GM18867 (cell line): ENCODE measurements around the gene CHRNA3.

Experiments used
- ATAC-seq: cut with Tn5 transposase; IDR thresholded peaks from one replicate; pipeline ENCODE4 v1.9.1; 2021; ENCODE audit warnings: mild to moderate bottlenecking, moderate library complexity; ENCODE audit not compliant: unreplicated experiment

CHRNA3 gene

DNA sequence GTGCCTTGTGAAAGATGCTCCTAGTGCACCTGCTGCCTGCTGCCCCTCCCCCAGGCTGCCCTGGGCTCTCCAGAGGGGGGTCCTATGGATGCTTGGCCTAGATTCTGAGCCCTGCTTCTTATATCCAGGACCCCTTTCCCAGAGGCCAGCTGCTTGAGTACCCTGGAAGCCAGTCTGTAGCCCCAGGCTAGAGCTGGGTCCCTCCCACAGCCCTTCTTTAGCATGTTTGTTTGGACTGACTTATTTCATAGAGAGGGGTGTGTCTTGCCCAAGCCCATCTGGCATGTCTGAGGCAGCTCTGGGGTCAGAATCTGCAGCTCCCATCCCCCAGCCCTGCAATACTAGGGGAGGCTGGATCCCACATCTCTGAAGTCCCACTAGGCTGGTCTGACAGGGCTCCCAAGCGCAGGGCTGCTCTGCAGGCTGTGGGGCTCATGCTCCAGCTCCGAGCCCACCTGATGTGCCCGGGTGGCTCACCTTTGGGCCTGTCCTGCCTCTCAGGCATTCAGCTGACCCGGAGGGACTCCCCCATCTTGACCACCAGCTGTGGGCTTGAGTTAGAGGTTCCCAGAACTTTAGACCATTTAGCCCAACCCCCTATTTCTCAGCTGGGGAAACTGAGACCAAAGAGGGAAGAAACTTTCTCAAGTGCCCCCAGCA, 17.1 kb upstream of the CHRNA3 start:
- ATAC-seq = no peak

DNA sequence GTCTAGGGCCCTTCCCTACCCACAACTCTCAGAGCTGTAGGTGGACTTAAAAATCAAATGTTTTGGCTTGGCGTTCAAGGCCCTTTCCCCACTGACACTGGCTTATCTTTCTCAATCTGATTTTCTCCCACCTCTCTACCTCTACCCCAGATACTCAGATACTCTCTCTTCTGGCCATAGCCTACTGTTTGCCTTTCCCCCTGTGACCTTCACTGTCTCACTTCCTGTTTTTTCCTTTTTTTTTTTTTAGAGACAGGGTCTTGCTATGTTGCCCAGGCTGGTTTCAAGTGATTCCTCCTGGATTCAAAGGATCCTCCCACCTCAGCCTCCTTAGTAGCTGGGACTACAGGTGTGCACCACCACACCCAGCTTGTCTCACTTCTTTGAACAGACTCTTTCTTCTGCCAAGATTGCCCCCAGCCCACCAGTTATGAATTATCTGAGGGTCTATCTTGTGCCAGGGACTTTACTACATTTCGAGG, 15.6 kb upstream of the CHRNA3 start:
- no peak for ATAC-seq

DNA sequence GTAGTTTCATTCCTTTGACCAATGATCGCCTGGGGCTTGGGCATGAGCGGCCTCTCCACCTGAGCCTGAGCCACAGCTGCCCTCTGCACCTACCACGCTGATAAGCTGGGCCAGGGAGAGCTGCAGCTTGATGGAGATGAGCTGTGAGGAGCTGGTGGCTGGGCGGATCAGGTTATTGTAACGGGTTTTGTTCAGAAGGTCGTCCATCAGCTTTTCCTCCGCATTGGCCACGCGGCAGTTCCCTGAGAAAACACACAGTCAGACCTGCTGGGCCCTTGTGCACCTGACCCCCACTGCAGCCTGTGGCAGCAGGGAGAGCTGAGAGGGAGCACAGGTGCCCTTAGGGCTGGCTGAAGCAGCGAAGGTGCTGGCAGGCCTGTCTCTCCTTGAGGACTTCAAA, 14.6 kb upstream of the CHRNA3 start:
- no peak for ATAC-seq

- no peak for ATAC-seq
Measured at GRCh38 chr15:78634210-78635145, 13.7 kb upstream of the CHRNA3 start.

- ATAC-seq = no peak
Measured at GRCh38 chr15:78633348-78633747, 12.6 kb upstream of the CHRNA3 start.

DNA sequence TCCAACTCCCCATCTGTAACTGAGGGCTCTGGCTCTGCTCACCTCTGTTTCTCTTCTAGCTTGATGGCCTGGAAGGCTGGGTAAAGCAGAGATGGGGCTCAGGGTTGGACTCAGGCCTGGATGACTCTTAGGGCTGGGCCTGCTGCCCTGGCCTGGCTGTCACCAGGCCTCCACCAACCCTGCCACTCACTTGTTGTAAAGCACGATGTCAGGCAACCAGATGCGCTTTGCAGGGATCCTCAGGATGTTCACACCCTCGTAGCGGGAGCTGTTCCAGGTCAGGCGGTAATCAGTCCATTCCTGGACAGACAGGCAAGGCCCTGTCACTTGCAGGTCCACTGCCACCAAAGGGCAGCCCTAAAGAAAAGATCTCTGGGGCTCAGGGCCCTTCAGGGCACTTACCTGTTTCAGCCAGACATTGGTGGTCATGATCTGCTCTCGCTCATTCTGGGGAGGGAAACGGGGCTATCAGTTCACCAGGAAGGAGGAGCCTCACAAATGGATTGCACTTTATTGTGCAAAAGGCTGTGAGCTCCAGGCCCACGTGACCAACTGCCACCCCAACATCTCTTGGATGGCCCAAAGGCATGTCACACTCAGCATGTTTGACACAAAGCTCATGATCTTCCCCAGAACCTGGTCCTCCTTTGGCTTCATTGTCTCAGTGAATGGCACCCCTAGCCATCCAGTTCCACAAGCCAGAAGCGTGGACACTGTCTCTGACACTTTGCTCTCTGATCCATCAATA, 10.3 kb upstream of the CHRNA3 start:
- ATAC-seq = no peak

GRCh38 chr15:78629716-78630065, 8.9 kb upstream of the CHRNA3 start:
- no peak for ATAC-seq

DNA sequence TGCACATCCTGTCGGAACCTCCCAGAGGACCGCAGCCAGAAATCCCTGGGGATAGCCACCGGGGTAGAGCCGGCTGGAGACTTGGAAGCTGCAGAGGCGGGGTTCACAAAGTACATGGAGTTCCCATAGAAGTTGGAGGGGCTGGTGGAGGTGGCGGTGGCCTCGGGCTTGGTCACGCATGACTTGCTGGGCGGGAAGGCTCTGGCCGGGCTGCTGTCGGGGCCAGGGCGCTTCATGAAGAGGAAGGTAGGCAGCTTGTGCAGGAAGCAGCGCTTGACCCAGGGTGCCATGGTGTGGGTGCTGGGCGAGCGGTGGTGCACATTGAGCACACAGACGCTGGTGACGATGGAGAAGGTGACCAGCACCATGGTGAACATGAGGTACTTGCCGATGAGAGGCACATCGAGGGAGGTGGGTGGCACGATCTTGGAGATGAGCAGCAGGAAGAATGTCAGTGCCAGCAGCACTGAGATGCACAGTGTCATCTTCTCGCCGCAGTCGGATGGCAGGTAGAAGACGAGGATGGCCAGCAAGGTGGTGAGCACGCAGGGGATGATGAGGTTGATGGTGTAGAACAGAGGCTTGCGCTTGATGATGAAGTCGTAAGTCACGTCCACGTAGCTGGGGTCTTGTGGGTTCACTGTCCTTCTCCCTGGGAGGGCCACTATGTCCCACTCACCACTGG, 8.4 kb upstream of the CHRNA3 start:
- no peak for ATAC-seq

- no peak for ATAC-seq
Measured at GRCh38 chr15:78628227-78628626, 7.4 kb upstream of the CHRNA3 start.

- ATAC-seq = no peak
Measured at GRCh38 chr15:78627348-78627747, 6.6 kb upstream of the CHRNA3 start.

DNA sequence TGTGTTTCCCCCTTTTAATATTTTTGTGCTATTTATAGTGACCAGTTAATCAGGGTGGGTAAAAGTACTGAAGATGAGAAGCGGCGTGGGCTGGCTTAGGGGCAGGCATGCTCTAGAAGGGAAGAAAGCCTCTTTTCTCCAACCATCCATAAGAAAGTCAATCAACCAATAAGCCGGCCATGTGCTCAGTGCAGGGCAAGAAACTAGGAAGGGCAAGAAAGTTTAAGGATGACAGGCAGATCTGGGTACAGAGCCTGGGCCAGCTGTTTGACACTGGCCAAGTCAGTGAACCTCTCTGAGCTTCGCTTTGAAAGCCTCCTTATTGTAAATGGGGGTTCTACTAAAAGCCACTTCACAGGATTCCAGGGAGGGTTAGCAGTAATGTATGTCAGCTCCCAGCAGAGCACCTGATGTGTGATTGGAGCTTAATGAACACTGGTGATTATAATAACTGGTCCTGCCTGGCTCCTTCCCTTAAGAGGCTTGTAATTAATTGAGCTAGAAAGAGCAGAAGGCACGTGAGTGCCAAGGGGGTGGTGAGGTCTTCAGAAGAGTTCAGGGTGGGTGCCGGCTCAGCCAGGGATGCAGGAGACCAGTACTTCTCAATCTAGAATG, 5.7 kb upstream of the CHRNA3 start:
- ATAC-seq = no peak

- no peak for ATAC-seq
Measured at GRCh38 chr15:78625606-78626280, 4.9 kb upstream of the CHRNA3 start.

DNA sequence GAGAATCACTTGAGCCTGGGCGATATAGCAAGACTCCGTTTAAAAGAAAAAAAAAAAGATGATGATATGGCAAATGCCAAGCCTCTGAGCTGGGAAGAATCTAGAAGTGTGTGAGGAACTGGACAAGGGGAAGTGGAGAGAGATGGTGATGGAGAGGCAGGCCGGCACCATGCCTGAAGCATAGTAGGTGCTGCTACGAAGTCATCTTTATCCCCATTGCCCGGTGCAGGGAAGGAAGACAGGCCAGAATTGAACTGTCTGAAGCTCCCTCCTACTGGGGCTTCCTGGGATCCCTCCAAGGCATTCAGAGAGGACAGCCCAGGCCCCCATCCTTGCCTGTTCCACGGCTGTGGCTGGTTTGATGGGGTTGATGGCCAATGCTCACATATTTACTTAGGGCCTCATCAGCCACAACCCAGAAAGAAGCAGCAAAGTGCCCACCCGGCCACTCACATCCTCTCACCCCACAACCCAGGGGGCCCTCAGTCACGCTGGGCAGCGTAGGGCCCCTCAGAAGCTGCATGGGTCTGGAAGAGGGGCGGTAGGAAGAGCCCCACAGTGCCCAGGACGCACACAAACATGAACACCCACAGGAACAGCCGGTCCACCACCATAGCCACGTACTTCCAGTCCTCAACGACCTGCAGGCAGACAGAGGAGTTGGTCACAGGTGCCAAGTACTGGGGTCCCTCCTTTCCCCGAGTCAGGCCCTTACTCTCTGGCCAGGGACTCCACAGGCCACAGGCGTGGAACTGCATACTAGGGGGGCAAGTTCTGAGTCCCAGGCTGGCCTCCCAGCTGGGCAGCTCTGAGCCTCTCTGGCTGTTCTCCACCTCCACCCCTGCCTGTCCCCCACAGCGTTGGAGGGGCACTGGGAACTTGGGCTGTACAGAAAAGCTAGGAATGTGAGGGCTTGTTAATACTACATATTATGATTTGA, 4.1 kb upstream of the CHRNA3 start:
- no peak for ATAC-seq

DNA sequence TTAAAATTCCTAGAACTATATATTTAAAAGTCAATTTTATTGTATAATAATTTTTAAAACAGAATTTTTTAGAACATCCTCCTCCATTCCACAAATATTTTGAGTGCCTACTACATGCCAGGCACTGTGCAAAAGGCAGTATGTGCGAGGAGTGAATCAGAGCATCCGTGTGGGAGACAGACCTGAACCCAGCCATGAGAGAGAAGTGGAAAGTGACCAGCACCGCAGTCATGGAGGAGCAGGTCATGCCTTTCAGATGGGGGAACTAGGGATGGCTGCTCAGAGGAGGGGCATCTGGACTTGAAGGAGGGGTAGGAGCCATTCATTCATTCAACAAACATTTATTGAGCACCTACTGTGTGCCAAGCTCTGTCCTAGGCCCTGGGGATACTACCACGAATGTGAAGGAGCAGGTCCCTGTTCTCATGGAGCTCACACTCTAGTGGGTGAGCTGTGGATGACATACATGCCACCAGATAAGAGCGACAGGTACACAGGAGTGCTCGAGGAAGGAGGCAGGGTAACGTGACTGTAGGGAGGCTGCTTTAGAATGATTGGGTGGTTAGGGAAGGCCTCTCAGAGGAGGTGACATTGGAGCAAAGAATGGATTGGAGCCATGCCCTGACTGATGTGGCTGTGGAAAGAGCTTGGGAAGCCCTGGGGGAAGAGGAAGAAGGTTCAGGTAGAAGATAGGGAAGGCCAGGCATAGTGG, 3.1 kb upstream of the CHRNA3 start:
- no peak for ATAC-seq

DNA sequence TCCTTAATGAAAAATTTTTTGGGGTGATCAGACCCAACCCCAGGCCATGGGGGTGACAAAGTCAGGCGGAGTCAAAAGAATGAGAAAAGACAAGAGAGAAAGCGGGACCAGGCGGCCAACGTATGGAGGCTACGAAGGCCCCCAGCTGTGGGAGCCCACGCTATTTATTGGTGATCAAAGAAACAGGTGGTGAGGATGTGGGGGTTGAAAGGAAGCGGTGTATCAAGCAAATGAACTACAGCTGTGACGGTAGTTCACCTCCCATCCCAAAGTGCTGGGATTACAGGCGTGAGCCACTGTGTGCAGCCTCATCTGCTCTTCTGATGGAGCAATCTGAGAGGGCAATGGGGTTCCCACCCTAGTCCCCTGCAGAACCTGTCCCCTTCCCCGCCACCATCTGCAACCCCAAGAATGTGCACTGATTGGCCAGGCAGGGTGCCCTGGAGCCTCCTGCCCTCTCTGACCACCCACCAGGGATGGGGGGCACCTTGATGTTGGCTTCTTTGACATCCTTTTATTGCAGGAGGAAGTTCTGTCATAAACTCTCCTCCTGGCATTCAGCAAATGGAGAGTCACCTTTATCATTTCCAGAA, 1.1 kb upstream of the CHRNA3 start:
- no peak for ATAC-seq

GRCh38 chr15:78620021-78620526, 722 bp downstream of the CHRNA3 start:
- no peak for ATAC-seq
